ENCODE measurements around the gene C1orf198. TPM values are rescaled to one million over a fixed set of nuclear protein-coding genes. Genes with fewer than 3 reads are reported as not detected.

C1orf198 gene
- total RNA-seq, 1 donor from 2014 or later, result 159 TPM

DNA sequence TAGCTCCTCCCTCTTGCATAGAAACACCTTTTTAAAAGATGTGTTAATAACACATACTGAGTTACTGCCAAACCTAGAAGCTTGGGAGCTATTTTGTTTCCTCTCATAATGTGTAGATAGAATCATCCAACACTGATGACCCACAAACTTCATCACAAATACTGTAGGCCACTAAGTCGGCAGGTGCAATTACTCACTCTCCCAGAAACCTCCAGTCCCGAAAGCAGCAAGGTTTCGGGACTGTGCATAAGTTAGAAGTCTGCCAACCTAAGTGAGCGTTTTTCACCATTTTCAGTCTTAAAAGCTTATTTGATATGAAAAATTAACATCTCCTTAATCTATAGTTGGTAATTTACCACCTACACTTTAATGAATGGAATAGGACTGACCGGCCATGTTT lies 32.0 kb downstream of the C1orf198 start:
- ATAC-seq (no peak), DNase-seq (no peak)
- H3K27ac ChIP-seq, result no peak overlapping the region
- intact Hi-C loops (cut with DNase I), result no loop called here
- H3K36me3 ChIP-seq, result peaks cover 44% of the 10 kb centered on the region
- TF ChIP-seq, protein P1, sequence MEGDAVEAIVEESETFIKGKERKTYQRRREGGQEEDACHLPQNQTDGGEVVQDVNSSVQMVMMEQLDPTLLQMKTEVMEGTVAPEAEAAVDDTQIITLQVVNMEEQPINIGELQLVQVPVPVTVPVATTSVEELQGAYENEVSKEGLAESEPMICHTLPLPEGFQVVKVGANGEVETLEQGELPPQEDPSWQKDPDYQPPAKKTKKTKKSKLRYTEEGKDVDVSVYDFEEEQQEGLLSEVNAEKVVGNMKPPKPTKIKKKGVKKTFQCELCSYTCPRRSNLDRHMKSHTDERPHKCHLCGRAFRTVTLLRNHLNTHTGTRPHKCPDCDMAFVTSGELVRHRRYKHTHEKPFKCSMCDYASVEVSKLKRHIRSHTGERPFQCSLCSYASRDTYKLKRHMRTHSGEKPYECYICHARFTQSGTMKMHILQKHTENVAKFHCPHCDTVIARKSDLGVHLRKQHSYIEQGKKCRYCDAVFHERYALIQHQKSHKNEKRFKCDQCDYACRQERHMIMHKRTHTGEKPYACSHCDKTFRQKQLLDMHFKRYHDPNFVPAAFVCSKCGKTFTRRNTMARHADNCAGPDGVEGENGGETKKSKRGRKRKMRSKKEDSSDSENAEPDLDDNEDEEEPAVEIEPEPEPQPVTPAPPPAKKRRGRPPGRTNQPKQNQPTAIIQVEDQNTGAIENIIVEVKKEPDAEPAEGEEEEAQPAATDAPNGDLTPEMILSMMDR (IDR thresholded peaks at IDR 0.05), result no peak
- H3K9me3 ChIP-seq, result no peaks in the 10 kb centered on the region
- H3K27me3 ChIP-seq, result no peaks in the 10 kb centered on the region
- no peak overlapping the region for H3K4me3 ChIP-seq
- H3K4me1 ChIP-seq, result peaks cover 5% of the 10 kb centered on the region

DNA sequence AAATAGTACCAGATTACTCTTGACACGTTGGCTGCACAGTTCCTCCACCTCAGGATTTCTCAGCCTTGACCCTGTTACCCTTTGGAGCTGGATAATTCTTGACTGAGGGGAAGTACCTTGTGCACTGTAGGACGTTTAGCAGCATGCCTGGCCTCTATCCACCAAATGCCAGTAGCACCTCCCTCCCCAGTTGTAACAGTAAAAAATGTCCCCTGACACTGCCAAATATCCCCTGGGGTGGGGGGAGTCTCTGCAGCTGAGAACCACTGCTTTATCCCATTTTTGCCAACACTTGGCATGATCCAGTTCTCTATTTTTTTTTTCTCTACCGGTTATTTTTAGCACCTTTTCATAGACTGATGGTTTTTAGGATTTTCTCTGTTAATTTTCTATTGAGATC lies 34.0 kb downstream of the C1orf198 start:
- Histone ChIP-seq H3K27ac (no peak overlapping the region), H3K4me3 (no peak overlapping the region), H3K27me3 (no peaks in the 10 kb centered on the region), H3K9me3 (no peaks in the 10 kb centered on the region), H3K36me3 (peaks cover 29% of the 10 kb centered on the region), H3K4me1 (peaks cover 5% of the 10 kb centered on the region)
- DNase-seq (no peak), ATAC-seq (peak; percentile 39)
- intact Hi-C loops (cut with DNase I), result no loop called here
- TF ChIP-seq, protein P1 (IDR thresholded peaks at IDR 0.05), result no peak

DNA sequence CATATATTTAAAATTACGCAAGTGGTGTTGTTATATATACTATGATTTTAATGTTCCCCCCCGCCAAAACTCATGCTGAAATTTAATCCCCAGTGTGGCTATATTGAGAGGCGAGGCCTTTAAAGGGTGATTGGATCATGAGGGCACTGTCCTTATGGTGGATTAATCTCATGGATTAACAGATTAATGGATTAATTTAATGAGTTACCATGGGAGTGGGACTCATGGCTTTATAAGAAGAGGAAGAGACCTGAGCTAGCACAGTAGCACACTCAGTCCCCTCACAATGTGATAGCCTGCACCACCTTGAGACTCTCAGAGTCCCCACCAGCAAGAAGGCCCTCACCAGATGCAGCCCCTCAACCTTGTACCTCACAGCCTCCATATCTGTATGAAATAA lies 34.8 kb downstream of the C1orf198 start:
- Histone ChIP-seq H3K36me3 (peaks cover 21% of the 10 kb centered on the region), H3K27ac (no peak overlapping the region), H3K4me3 (no peak overlapping the region), H3K27me3 (no peaks in the 10 kb centered on the region), H3K9me3 (no peaks in the 10 kb centered on the region), H3K4me1 (peaks cover 5% of the 10 kb centered on the region)
- TF ChIP-seq, protein P1 (IDR thresholded peaks at IDR 0.05), result no peak
- intact Hi-C loops (cut with DNase I), result no loop called here
- no peak for DNase-seq
- no peak for ATAC-seq

DNA sequence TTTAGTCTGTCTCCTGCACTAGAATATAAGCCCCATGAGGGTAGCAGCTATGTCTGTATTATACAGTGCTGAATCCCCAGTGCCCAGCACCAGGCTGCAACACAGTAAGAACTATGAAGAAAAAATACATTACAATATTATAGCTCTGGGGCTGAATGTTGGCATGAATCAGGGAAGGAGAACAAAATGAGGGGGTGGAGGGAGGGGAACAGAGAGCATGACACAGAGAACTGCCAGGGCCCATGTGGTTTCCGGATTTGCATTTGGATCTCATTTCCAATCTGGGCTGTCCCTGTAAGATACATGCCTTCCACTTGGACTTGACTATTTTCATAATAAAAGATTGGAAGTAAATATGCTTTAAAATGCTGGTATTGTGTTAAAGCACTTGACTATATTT lies 35.8 kb downstream of the C1orf198 start:
- Histone ChIP-seq H3K4me1 (peaks cover 5% of the 10 kb centered on the region), H3K36me3 (peaks cover 11% of the 10 kb centered on the region), H3K4me3 (no peak overlapping the region), H3K9me3 (no peaks in the 10 kb centered on the region), H3K27ac (no peak overlapping the region), H3K27me3 (no peaks in the 10 kb centered on the region)
- DNase-seq (no peak), ATAC-seq (no peak)
- intact Hi-C loops (cut with DNase I), result no loop called here
- TF ChIP-seq, protein P1 (IDR thresholded peaks at IDR 0.05), result no peak

DNA sequence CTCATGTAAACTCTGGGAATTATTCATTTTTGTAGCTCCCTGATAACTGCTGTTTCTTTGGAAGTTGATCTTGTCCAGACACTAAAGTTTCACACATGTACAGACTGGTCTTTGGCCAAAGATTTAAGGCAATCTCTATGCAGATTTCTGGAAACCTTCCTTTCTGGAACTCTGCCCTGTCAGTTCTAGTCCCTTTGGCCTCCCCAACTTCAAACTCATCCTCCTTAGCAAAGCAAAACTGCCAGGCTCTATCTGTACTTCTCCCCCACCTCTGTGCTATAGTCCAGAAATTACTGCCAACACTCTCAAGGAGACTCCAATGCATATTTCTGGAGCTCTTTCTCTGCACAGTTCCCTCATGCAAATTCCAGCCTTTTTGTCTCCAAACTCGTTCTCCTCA lies 36.5 kb downstream of the C1orf198 start:
- intact Hi-C loops (cut with DNase I), result no loop called here
- no peak for ATAC-seq
- Histone ChIP-seq H3K36me3 (peaks cover 4% of the 10 kb centered on the region), H3K4me3 (no peak overlapping the region), H3K27me3 (no peaks in the 10 kb centered on the region), H3K27ac (no peak overlapping the region), H3K9me3 (no peaks in the 10 kb centered on the region), H3K4me1 (peaks cover 5% of the 10 kb centered on the region)
- TF ChIP-seq, protein P1 (IDR thresholded peaks at IDR 0.05), result no peak
- no peak for DNase-seq

DNA sequence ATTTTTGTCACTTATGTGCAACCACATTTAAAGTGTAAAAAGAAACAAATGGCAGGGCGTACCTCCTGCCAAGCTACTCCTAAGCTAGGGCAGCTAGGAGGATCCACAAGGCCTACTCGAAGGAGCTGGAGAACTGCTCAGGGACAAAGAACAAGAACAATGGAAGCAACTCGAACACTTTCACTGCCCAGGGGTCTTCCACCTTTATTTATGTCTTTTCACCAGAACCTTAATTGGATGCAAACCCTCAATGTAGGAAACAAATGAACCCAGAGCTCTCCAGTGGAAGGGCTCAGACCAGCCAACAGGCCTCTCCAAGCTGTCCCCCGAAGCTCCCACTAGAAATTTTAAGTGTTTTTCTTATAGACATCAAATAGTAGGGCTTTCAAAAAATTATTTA lies 39.9 kb downstream of the C1orf198 start:
- intact Hi-C loops (cut with DNase I), result no loop called here
- H3K4me1 ChIP-seq, result peaks cover 26% of the 10 kb centered on the region

More for the DNA sequence above, 39.9 kb downstream of the C1orf198 start:
- Histone ChIP-seq H3K27me3 (no peaks in the 10 kb centered on the region), H3K4me3 (no peak overlapping the region), H3K27ac (no peak overlapping the region), H3K36me3 (no peaks in the 10 kb centered on the region), H3K9me3 (no peaks in the 10 kb centered on the region)
- no peak for DNase-seq
- TF ChIP-seq, protein P1 (IDR thresholded peaks at IDR 0.05), result no peak
- no peak for ATAC-seq
